HepG2 (cell line): ENCODE measurements around the gene TMEM184B. TPM values are rescaled to one million over a fixed set of nuclear protein-coding genes. Genes with fewer than 3 reads are reported as not detected.

Source experiments
- ATAC-seq: fragments of 200-7000 bp; cut with Tn5 transposase; 3 replicates; pipeline ENCODE4 v1.9.1; 2020; ENCODE audit warnings: mild to moderate bottlenecking, moderate library complexity
- BruUV-seq: library from RNA; stranded (reverse); fragments of 400-500 nt; replicated peaks from 2 replicates; lab custom pipeline; 2021; lab: Mats Ljungman, UMichigan
- CTCF ChIA-PET: fragments of 300-600 bp; formaldehyde crosslinking; extraction: SDS; loops from one replicate; lab custom pipeline; 2021; ENCODE audit warnings: low total read pairs, inconsistent platforms, low intra/inter-chr PET ratio; lab: Yijun Ruan, JAX
- POLR2A ChIA-PET: fragments of 350-600 bp; sonication (Branson Sonifier 250); formaldehyde crosslinking; loops from one replicate; lab custom pipeline; 2020; ENCODE audit warnings: antibody characterized with exemption, inconsistent platforms; lab: Yijun Ruan, JAX
- DNase-seq: peaks from one replicate; pipeline ENCODE4 v3.0.0-alpha.2; 2015; ENCODE audit warnings: low spot score
- FAIRE-seq: peaks from 3 replicates; lab custom pipeline; 2011; peaks lifted over from hg19 to GRCh38; lab: Jason Lieb, UNC
- H2AFZ ChIP-seq: one replicate; pipeline ENCODE4 v1.6.1; 2011; ENCODE audit warnings: low read length, inconsistent platforms
- H3K27ac ChIP-seq: fragments of 300-600 bp; 3 replicates; pipeline ENCODE4 v1.8.0; 2011; ENCODE audit warnings: mixed run types, mild to moderate bottlenecking, mixed read lengths, low read length, inconsistent platforms; ENCODE audit not compliant: insufficient read depth; ENCODE audit errors: extremely low read length
- H3K27me3 ChIP-seq, 2 experiments: fragments of 200-600 bp in 1 of 2; 2 replicates in 1 of 2; 3 replicates in 1 of 2; pipeline versions ENCODE4 v1.6.0 to v1.8.0; 2011; ENCODE audit warnings: low read length in 2 of 2, mild to moderate bottlenecking in 2 of 2, moderate library complexity in 2 of 2, inconsistent platforms in 1 of 2; ENCODE audit not compliant: insufficient read depth in 2 of 2, control insufficient read depth in 1 of 2
- H3K36me3 ChIP-seq, 2 experiments: fragments of 200-600 bp in 1 of 2; replicated peaks in 1 of 2; 2 replicates in 1 of 2; 3 replicates in 1 of 2; pipeline versions ENCODE4 v1.5.1 to v1.8.0; 2011; ENCODE audit warnings: low read length in 2 of 2, inconsistent platforms in 1 of 2; ENCODE audit not compliant: insufficient read depth in 2 of 2, control insufficient read depth in 1 of 2
- H3K4me1 ChIP-seq: 2 replicates; pipeline ENCODE4 v1.5.1; 2012; ENCODE audit warnings: low read length, inconsistent platforms; ENCODE audit not compliant: insufficient read depth
- H3K4me2 ChIP-seq: 2 replicates; pipeline ENCODE4 v1.6.0; 2011; ENCODE audit warnings: low read depth, low read length, inconsistent platforms
- H3K4me3 ChIP-seq, 3 experiments: fragments of 200-600 bp in 1 of 3; sonication (generic), shearing (Covaris generic) in 1 of 3; replicated peaks in 1 of 3; 2 replicates each; pipeline ENCODE4 v1.5.1; 2011 to 2016; ENCODE audit warnings: low read length in 3 of 3, inconsistent platforms in 2 of 3, low read depth in 2 of 3, mild to moderate bottlenecking in 2 of 3, control low read depth in 1 of 3, mixed read lengths in 1 of 3; ENCODE audit not compliant: insufficient read depth in 1 of 3
- H3K79me2 ChIP-seq: one replicate; pipeline ENCODE4 v1.6.1; 2011; ENCODE audit warnings: low read length, inconsistent platforms; ENCODE audit not compliant: insufficient read depth
- H3K9ac ChIP-seq: 2 replicates; pipeline ENCODE4 v1.6.0; 2011; ENCODE audit warnings: mild to moderate bottlenecking, low read depth, low read length, inconsistent platforms; ENCODE audit not compliant: insufficient read depth
- H3K9me3 ChIP-seq: 2 replicates; pipeline ENCODE4 v1.5.1; 2012; ENCODE audit warnings: mild to moderate bottlenecking, low read length
- H4K20me1 ChIP-seq: 2 replicates; pipeline ENCODE4 v1.6.0; 2011; ENCODE audit warnings: inconsistent platforms, mild to moderate bottlenecking, low read length, moderate library complexity; ENCODE audit not compliant: insufficient read depth
- E2F2 ChIP-seq: sonication (generic); formaldehyde crosslinking; IDR thresholded peaks from 2 replicates; pipeline ENCODE4 v1.4.0; 2020; ENCODE audit warnings: missing genetic modification reagents, borderline replicate concordance
- NFIC ChIP-seq: IDR thresholded peaks from 2 replicates; pipeline ENCODE4 v1.6.1; 2012; ENCODE audit warnings: mild to moderate bottlenecking, low read length, inconsistent platforms
- PITX1 ChIP-seq: sonication (generic); formaldehyde crosslinking; IDR thresholded peaks from 2 replicates; pipeline ENCODE4 v1.5.1; 2020; ENCODE audit warnings: mild to moderate bottlenecking, missing genetic modification reagents
- RBFOX2 ChIP-seq: fragments of 200-400 bp; formaldehyde crosslinking; IDR thresholded peaks from 2 replicates; pipeline ENCODE4 v1.6.1; 2017; ENCODE audit warnings: low read depth, mild to moderate bottlenecking, low read length
- SRY ChIP-seq: sonication (generic); formaldehyde crosslinking; IDR thresholded peaks from 2 replicates; pipeline ENCODE4 v1.8.0; 2022; ENCODE audit warnings: mild to moderate bottlenecking, missing genetic modification reagents
- TFDP2 ChIP-seq: sonication (generic); formaldehyde crosslinking; IDR thresholded peaks from 2 replicates; pipeline ENCODE4 v1.4.0; 2020; ENCODE audit warnings: missing genetic modification reagents
- THRA ChIP-seq: sonication (generic); formaldehyde crosslinking; IDR thresholded peaks from 2 replicates; pipeline ENCODE4 v1.4.0; 2020; ENCODE audit warnings: missing genetic modification reagents, borderline replicate concordance
- TP53 ChIP-seq: sonication (generic); formaldehyde crosslinking; conservative IDR thresholded peaks from 2 replicates; pipeline ENCODE4 v1.4.0; 2020; ENCODE audit warnings: missing genetic modification reagents
- ZNF18 ChIP-seq: sonication (generic); formaldehyde crosslinking; IDR thresholded peaks from 2 replicates; pipeline ENCODE4 v1.8.0; 2022; ENCODE audit warnings: mild to moderate bottlenecking, missing genetic modification reagents; ENCODE audit not compliant: insufficient replicate concordance
- ZNF558 ChIP-seq: sonication (generic); formaldehyde crosslinking; IDR thresholded peaks from 2 replicates; pipeline ENCODE4 v1.9.0; 2022; ENCODE audit warnings: mild to moderate bottlenecking, missing genetic modification reagents, borderline replicate concordance
- ZNF777 ChIP-seq: sonication (generic); formaldehyde crosslinking; IDR thresholded peaks from 2 replicates; pipeline ENCODE4 v1.4.0; 2020; ENCODE audit warnings: missing genetic modification reagents
- ZNF784 ChIP-seq: sonication (generic); formaldehyde crosslinking; IDR thresholded peaks from 2 replicates; pipeline ENCODE4 v1.5.1; 2020; ENCODE audit warnings: missing genetic modification reagents, mild to moderate bottlenecking, borderline replicate concordance
- WGBS: methylation state at CpG from one replicate; pipeline ENCODE4 v1.1.6; 2017; ENCODE audit warnings: low lambda C conversion rate; 5-methylcytosine and 5-hydroxymethylcytosine counted together
- in situ Hi-C: cut with HindIII; loops from 2 replicates; pipeline ENCODE4 v1.10.0; 2017; ENCODE audit warnings: low pct_unique_long_range_greater_than_20kb; ENCODE audit not compliant: extremely low pct_ligation_motif_present
- intact Hi-C: fragments of 100-400 bp; cut with micrococcal nuclease; formaldehyde crosslinking; loops from one replicate; pipeline ENCODE4 v1.10.0; 2022; ENCODE audit not compliant: unreplicated experiment
- polyA plus RNA-seq, 8 experiments: library from polyadenylated mRNA; depleted of rRNA in 3 of 8; stranded (reverse) in 7 of 8; unstranded in 1 of 8; fragments of >200 nt; fragmentation: Illumina TruSeq in 4 of 8; extraction: Trizol in 4 of 8; gene quantifications; 2 replicates each; pipeline versions ENCODE4 v1.2.1 to v1.2.3, GENCODE V29; 2011 to 2016; ENCODE audit warnings: low read depth in 4 of 8, missing spikeins in 1 of 8, mixed read lengths in 1 of 8; ENCODE audit not compliant: insufficient read depth in 1 of 8
- total RNA-seq, 5 experiments: library from RNA; depleted of rRNA; stranded (reverse); fragments of >200 nt; fragmentation: Illumina TruSeq; extraction: Trizol; gene quantifications; 2 replicates each; pipeline ENCODE4 v1.2.3, GENCODE V29; 2016; ENCODE audit warnings: low read depth in 1 of 5

Gene TMEM184B
- total and polyA plus RNA-seq, 2 of the 13 experiments (the other 11 are each of a cell fraction or from before 2014, with no cell fraction given): 15.9 to 16.0 TPM

DNA sequence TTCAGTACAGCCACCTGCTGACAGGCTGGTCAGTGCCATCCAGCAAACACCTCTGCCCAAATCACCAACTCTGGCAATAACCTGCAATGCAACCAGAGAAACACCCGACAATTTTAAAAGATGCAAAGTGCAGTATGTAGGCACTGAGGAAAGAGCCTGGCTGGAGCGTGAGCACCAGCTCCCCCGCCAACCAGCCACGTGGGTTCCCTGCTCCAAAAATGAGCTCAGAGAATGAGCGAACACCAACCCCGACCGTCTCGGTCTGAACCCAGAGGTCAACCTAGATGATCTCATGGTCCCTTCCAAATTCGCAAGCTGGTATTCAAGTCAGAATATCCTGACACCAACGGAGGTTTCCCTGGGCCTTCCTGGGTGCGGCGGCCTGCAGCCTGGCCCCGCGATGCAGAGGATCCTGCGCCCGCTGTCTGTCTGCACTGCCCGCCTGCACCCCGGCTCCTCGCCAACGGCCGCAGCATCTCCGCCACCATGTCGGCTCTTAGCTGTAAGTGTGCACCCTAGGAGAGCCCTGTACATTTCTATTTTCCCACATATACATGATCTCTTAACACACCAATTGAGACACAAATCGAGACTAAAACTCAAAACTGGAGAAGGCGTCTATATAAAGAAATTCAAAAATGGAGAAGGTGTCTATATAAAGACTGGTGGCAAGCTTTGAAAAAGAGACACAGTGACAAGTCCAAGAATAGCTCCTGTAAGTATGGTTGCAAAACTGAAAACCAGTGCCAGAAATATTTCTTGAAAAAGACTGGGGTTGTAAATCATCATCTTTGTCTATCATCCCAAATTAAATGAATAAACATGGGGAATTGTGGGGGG, 22.8 kb downstream of the TMEM184B start:
- ChIA-PET CTCF (no interaction called here), POLR2A (no interaction called here)
- peaks cover 9 to 16% of the 10 kb centered on the region in 2 experiments; a peak in 4 of 5 replicates for H3K36me3 ChIP-seq
- intact Hi-C loops: no loop called here
- BruUV-seq: no TSS peak
- H3K9me3 ChIP-seq: no peaks in the 10 kb centered on the region
- in situ Hi-C loops: no loop called here
- ATAC-seq: no peak
- H3K4me1 ChIP-seq: no peaks in the 10 kb centered on the region
- peaks cover 11% of the 10 kb centered on the region for H3K79me2 ChIP-seq
- DNase-seq: no peak
- WGBS: 97% methylated on average over 21 of the region's 25 CpGs
- no peak overlapping the region for H3K9ac ChIP-seq
- 0 out of 2 replicates have a peak, but pooled peaks cover 7% of the 10 kb centered on the region for H4K20me1 ChIP-seq
- H2AFZ ChIP-seq: no peak overlapping the region
- no peak for FAIRE-seq
- no peak overlapping the region for H3K27ac ChIP-seq
- TF ChIP-seq ZNF558 (CRISPR knock-in tag) (no peak), TP53 (CRISPR knock-in tag) (no peak), E2F2 (CRISPR knock-in tag) (no peak), SRY (CRISPR knock-in tag) (no peak), TFDP2 (no peak), THRA (no peak), PITX1 (CRISPR knock-in tag) (no peak), ZNF777 (CRISPR knock-in tag) (no peak), RBFOX2 (no peak), ZNF18 (CRISPR knock-in tag) (no peak), ZNF784 (CRISPR knock-in tag) (no peak), NFIC (no peak)
- no peak overlapping the region for H3K4me2 ChIP-seq
- H3K4me3 ChIP-seq: no peak overlapping the region
- H3K27me3 ChIP-seq: no peaks in the 10 kb centered on the region
